HCT116 (cell line): Measurements from ENCODE around the gene SELENON. TPM values are rescaled to one million over a fixed set of nuclear protein-coding genes. Genes with fewer than 3 reads are reported as not detected.

ENCODE experiments used
- ATAC-seq: fragments of 200-7000 bp; cut with Tn5 transposase; 2 replicates; pipeline ENCODE4 v1.9.1; 2020; ENCODE audit warnings: mild to moderate bottlenecking, moderate library complexity
- BruUV-seq: library from RNA; stranded (reverse); fragments of 400-500 nt; replicated peaks from 2 replicates; lab custom pipeline; 2021; lab: Mats Ljungman, UMichigan
- CTCF ChIA-PET: fragments of 300-600 bp; sonication (Branson Sonifier 250); formaldehyde crosslinking; loops from one replicate; lab custom pipeline; 2021; ENCODE audit warnings: antibody characterized with exemption; lab: Charles Lee
- POLR2A ChIA-PET: fragments of 300-600, 350-600 bp; sonication (Branson Sonifier 250); formaldehyde crosslinking; loops from one replicate; lab custom pipeline; 2021; ENCODE audit warnings: antibody characterized with exemption; lab: Charles Lee
- RAD21 ChIA-PET, 2 experiments: fragments of 300-600 bp; sonication (Branson Sonifier 250); formaldehyde crosslinking; loops; one replicate each; lab custom pipeline; 2023; ENCODE audit warnings: low total read pairs in 2 of 2; ENCODE audit not compliant: uncharacterized antibody in 2 of 2, unreplicated experiment in 2 of 2, low non-redundant PET in 1 of 2; lab: Charles Lee
- DNase-seq: peaks from one replicate; pipeline ENCODE4 v3.0.0-alpha.2; 2010; ENCODE audit warnings: low read depth, low spot score
- H2AFZ ChIP-seq: fragments of 200-600 bp; shearing (Covaris generic), sonication (generic); 2 replicates; pipeline ENCODE4 v1.6.1; 2017; ENCODE audit warnings: low read depth, mixed run types, mixed read lengths, antibody characterized with exemption, low read length; ENCODE audit not compliant: poor library complexity, severe bottlenecking
- H3K27ac ChIP-seq: 2 replicates; pipeline ENCODE4 v1.5.1; 2012; ENCODE audit warnings: low read depth, low read length
- H3K27me3 ChIP-seq: fragments of 200-600 bp; sonication (generic); 2 replicates; pipeline ENCODE4 v1.6.1; 2016; ENCODE audit warnings: mixed run types, low read length, mixed read lengths; ENCODE audit not compliant: insufficient read depth
- H3K36me3 ChIP-seq, 2 experiments: fragments of 200-500 bp in 1 of 2; fragments of 200-600 bp in 1 of 2; sonication (Bioruptor generic) in 1 of 2; sonication (generic) in 1 of 2; 2 replicates each; pipeline versions ENCODE4 v1.5.1 to v1.6.1; 2014 to 2016; ENCODE audit warnings: low read length in 2 of 2, inconsistent platforms in 1 of 2, mixed read lengths in 1 of 2, mixed run types in 1 of 2; ENCODE audit not compliant: insufficient read depth in 2 of 2, control insufficient read depth in 1 of 2
- H3K4me1 ChIP-seq, 2 experiments: fragments of 200-600 bp in 1 of 2; sonication (generic) in 1 of 2; 2 replicates each; pipeline versions ENCODE4 v1.5.1 to v1.6.1; 2012 to 2017; ENCODE audit warnings: low read length in 2 of 2, inconsistent platforms in 1 of 2, mild to moderate bottlenecking in 1 of 2, mixed read lengths in 1 of 2, mixed run types in 1 of 2, moderate library complexity in 1 of 2; ENCODE audit not compliant: insufficient read depth in 2 of 2, control insufficient read depth in 1 of 2
- H3K4me2 ChIP-seq: fragments of 200-600 bp; sonication (generic); 2 replicates; pipeline ENCODE4 v1.6.1; 2017; ENCODE audit warnings: mixed run types, low read length, mixed read lengths
- H3K4me3 ChIP-seq, 2 experiments: fragments of 200-600 bp in 1 of 2; sonication (generic) in 1 of 2; replicated peaks in 1 of 2; 2 replicates each; pipeline ENCODE4 v1.5.1; 2011 to 2016; ENCODE audit warnings: low read length in 2 of 2, control low read depth in 1 of 2, low read depth in 1 of 2, mild to moderate bottlenecking in 1 of 2, mixed read lengths in 1 of 2, mixed run types in 1 of 2
- H3K79me2 ChIP-seq: fragments of 200-600 bp; sonication (generic); 2 replicates; pipeline ENCODE4 v1.6.1; 2017; ENCODE audit warnings: mild to moderate bottlenecking, mixed run types, low read length, moderate library complexity, mixed read lengths; ENCODE audit not compliant: insufficient read depth
- H3K9ac ChIP-seq: fragments of 200-600 bp; sonication (generic); 2 replicates; pipeline ENCODE4 v1.6.1; 2016; ENCODE audit warnings: low read length, mixed read lengths
- H3K9me2 ChIP-seq: fragments of 200-600 bp; sonication (generic), shearing (Covaris generic); 2 replicates; pipeline ENCODE4 v1.6.1; 2017; ENCODE audit warnings: mixed run types, mild to moderate bottlenecking, moderate library complexity; ENCODE audit not compliant: insufficient read depth
- H3K9me3 ChIP-seq, 2 experiments: fragments of 200-500 bp in 1 of 2; fragments of 200-600 bp in 1 of 2; sonication (Bioruptor generic) in 1 of 2; sonication (generic) in 1 of 2; 2 replicates each; pipeline ENCODE4 v1.6.1; 2014 to 2017; ENCODE audit warnings: low read length in 2 of 2, mixed read lengths in 2 of 2, inconsistent platforms in 1 of 2, low read depth in 1 of 2, mild to moderate bottlenecking in 1 of 2, mixed run types in 1 of 2, moderate library complexity in 1 of 2; ENCODE audit not compliant: control insufficient read depth in 1 of 2, insufficient read depth in 1 of 2
- H4K20me1 ChIP-seq: fragments of 200-600 bp; sonication (generic), shearing (Covaris generic); 2 replicates; pipeline ENCODE4 v1.6.1; 2017; ENCODE audit warnings: mixed run types, mild to moderate bottlenecking, moderate library complexity; ENCODE audit not compliant: insufficient read depth
- CBX3 ChIP-seq: IDR thresholded peaks from 2 replicates; pipeline ENCODE4 v1.6.1; 2012; ENCODE audit warnings: low read depth
- ELF1 ChIP-seq: IDR thresholded peaks from 2 replicates; pipeline ENCODE4 v1.6.1; 2012; ENCODE audit warnings: low read depth, borderline replicate concordance
- EZH2 ChIP-seq: fragments of 200-600 bp; sonication (generic); IDR thresholded peaks from 2 replicates; pipeline ENCODE4 v1.6.1; 2017; ENCODE audit warnings: antibody characterized with exemption, mixed run types
- EZH2phosphoT487 ChIP-seq: fragments of 200-600 bp; IDR thresholded peaks from 2 replicates; pipeline ENCODE4 v1.6.1; 2018; ENCODE audit warnings: antibody characterized with exemption, borderline replicate concordance
- FOSL1 ChIP-seq: IDR thresholded peaks from 2 replicates; pipeline ENCODE4 v1.6.1; 2012; ENCODE audit warnings: low read depth
- JUND ChIP-seq: IDR thresholded peaks from 2 replicates; pipeline ENCODE4 v1.6.1; 2012
- POLR2AphosphoS5 ChIP-seq: IDR thresholded peaks from 2 replicates; pipeline ENCODE4 v1.6.1; 2011; ENCODE audit warnings: mild to moderate bottlenecking, low read depth, low read length, moderate library complexity
- RAD21 ChIP-seq: IDR thresholded peaks from 2 replicates; pipeline ENCODE4 v1.6.1; 2012; ENCODE audit warnings: low read depth, mild to moderate bottlenecking
- SIN3A ChIP-seq: IDR thresholded peaks from 2 replicates; pipeline ENCODE4 v1.6.1; 2012; ENCODE audit warnings: low read depth
- SP1 ChIP-seq: IDR thresholded peaks from 2 replicates; pipeline ENCODE4 v1.6.1; 2012; ENCODE audit warnings: low read depth
- ZFX ChIP-seq: fragments of 450-650 bp; IDR thresholded peaks from 2 replicates; pipeline ENCODE4 v1.6.1; 2017
- intact Hi-C: fragments of 100-400 bp; cut with micrococcal nuclease; formaldehyde crosslinking; loops from 2 replicates; pipeline ENCODE4 v1.10.0; 2022
- total RNA-seq: library from RNA; stranded (reverse); gene quantifications from one replicate; pipeline ENCODE4 v1.2.1, GENCODE V29; 2021; ENCODE audit not compliant: unreplicated experiment
- TF ChIP-seq, protein P1 (sequence below): IDR thresholded peaks from 2 replicates; pipeline ENCODE4 v1.6.1; 2012

Gene SELENON
- total RNA-seq, 1 experiment from 2014 or later, result 85.1 TPM

DNA sequence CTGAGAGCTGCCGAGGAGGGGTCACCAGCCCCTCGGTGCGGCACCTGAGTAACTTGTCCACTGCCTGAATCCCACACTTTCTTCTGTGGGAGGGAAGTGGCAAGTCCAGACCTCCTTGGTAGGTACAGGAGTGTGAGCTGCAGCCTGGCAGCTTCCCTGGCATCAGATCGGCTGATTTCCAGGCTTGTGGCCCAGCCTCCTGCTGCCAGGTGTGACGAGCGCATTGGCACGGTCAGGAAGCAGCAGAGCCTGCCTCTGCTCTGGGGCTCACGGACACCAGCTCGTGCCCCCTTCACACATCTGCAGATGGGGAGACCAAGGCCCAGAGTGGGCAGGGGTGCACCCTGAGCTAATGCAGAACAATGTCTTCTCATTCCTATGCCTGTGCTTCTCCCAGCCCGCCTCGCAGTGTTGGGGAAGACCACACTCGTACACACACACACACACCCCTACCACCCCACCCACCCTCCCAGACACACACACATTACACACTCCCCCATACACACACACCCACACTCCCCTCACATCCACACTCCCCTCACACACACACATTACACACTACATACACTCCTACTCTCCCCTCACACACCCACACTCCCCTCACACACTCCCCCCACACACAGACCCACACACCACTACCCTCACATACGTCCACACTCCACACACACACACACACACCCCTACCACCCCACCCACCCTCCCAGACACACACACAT, 33.1 kb upstream of the SELENON start:
- no peak overlapping the region for H3K27ac ChIP-seq
- no peaks in the 10 kb centered on the region for H3K36me3 ChIP-seq
- no peak overlapping the region for H3K9ac ChIP-seq
- H3K4me3 ChIP-seq, result no peak overlapping the region
- ChIA-PET POLR2A (no interaction called here), CTCF (no interaction called here), RAD21 (no interaction called here)
- no peaks in the 10 kb centered on the region for H3K9me2 ChIP-seq
- intact Hi-C loops, result no loop called here
- H3K9me3 ChIP-seq, result no peaks in the 10 kb centered on the region
- H2AFZ ChIP-seq, result no peak overlapping the region
- H3K4me2 ChIP-seq, result no peak overlapping the region
- no peak for TF ChIP-seq SP1
- no peak for TF ChIP-seq ELF1
- TF ChIP-seq SIN3A, result no peak
- no peak for TF ChIP-seq JUND
- no peak for TF ChIP-seq POLR2AphosphoS5
- TF ChIP-seq RAD21, result no peak
- TF ChIP-seq CBX3, result no peak
- TF ChIP-seq EZH2, result no peak
- no peak for TF ChIP-seq ZFX
- TF ChIP-seq, protein P1, sequence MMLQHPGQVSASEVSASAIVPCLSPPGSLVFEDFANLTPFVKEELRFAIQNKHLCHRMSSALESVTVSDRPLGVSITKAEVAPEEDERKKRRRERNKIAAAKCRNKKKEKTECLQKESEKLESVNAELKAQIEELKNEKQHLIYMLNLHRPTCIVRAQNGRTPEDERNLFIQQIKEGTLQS, result no peak
- no TSS peak for BruUV-seq
- no peaks in the 10 kb centered on the region for H3K79me2 ChIP-seq
- no peak for DNase-seq
- ATAC-seq, result no peak
- no peaks in the 10 kb centered on the region for H4K20me1 ChIP-seq
- H3K27me3 ChIP-seq, result no peaks in the 10 kb centered on the region
- no peaks in the 10 kb centered on the region for H3K4me1 ChIP-seq

DNA sequence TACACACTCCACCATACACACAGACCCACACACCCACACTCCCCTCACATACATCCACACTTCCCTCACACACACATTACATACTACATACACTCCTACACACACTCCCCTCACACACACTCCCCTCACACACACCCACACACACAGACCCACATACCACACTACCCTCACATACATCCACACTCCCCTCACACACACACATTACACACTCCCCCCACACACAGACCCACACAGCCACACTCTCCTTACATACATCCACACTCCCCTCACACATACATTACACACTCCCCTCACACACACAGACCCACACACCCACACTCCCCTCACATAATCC, 32.6 kb upstream of the SELENON start:
- Histone ChIP-seq H3K9ac (no peak overlapping the region), H3K36me3 (no peaks in the 10 kb centered on the region), H4K20me1 (no peaks in the 10 kb centered on the region), H3K4me1 (no peaks in the 10 kb centered on the region), H3K4me3 (no peak overlapping the region), H3K27me3 (no peaks in the 10 kb centered on the region), H3K79me2 (no peaks in the 10 kb centered on the region), H3K4me2 (no peak overlapping the region), H3K9me2 (no peaks in the 10 kb centered on the region), H3K9me3 (no peaks in the 10 kb centered on the region), H2AFZ (no peak overlapping the region), H3K27ac (no peak overlapping the region)
- POLR2A ChIA-PET, result no interaction called here
- intact Hi-C loops, result no loop called here
- DNase-seq, result no peak
- BruUV-seq, result no TSS peak
- RAD21 ChIA-PET, result no interaction called here
- no peak for ATAC-seq
- CTCF ChIA-PET, result no interaction called here
- no peak for TF ChIP-seq CBX3
- TF ChIP-seq FOSL1, result no peak
- TF ChIP-seq EZH2phosphoT487, result no peak
